ENCODE data around the gene USF2.

The USF2 gene

GRCh38 chr19:35321291-35321690, 52.5 kb downstream of the USF2 start:
- no peak for DNase-seq (ENCODE audit: low spot score)

- DNase-seq (ENCODE audit: low spot score) = no peak
Observed at GRCh38 chr19:35322014-35322413, 53.3 kb downstream of the USF2 start.

GRCh38 chr19:35327642-35328041, 58.9 kb downstream of the USF2 start:
- no peak for DNase-seq (ENCODE audit: low spot score)

- DNase-seq (ENCODE audit: low spot score) = no peak
Observed at GRCh38 chr19:35328851-35329285, 60.1 kb downstream of the USF2 start, which contains the start of gene CD22. TSS of gene CD22 (plus strand) at chr19:35329187. CDS start at chr19:35332041, 2,854 bp downstream.

GRCh38 chr19:35329323-35329722, 60.6 kb downstream of the USF2 start:
- DNase-seq (ENCODE audit: low spot score) = no peak
